AG04450 (cell line): Measurements from ENCODE around the gene UBA1. TPM values are rescaled to one million over a fixed set of nuclear protein-coding genes. Genes with fewer than 3 reads are reported as not detected.

ENCODE experiments used
- CTCF ChIA-PET: fragments of 300-600, 350-600 bp; formaldehyde crosslinking; extraction: SDS; loops from one replicate; lab custom pipeline; 2022; ENCODE audit warnings: antibody characterized with exemption, inconsistent platforms; lab: Charles Lee
- POLR2A ChIA-PET: fragments of 350-600 bp; formaldehyde crosslinking; extraction: SDS; loops from one replicate; lab custom pipeline; 2021; ENCODE audit warnings: antibody characterized with exemption, inconsistent platforms; lab: Yijun Ruan, JAX
- DNase-seq: peaks from one replicate; pipeline ENCODE4 v3.0.0-alpha.2; 2011; ENCODE audit warnings: low read depth, low spot score
- H3K27ac ChIP-seq: one replicate; pipeline ENCODE4 v1.5.1; 2012; ENCODE audit warnings: low read depth, low read length, control low read depth
- H3K27me3 ChIP-seq: one replicate; pipeline ENCODE4 v1.6.0; 2012; ENCODE audit warnings: low read length; ENCODE audit not compliant: control insufficient read depth, insufficient read depth
- H3K4me3 ChIP-seq: 2 replicates; pipeline ENCODE4 v1.5.1; 2011; ENCODE audit warnings: mild to moderate bottlenecking, low read depth, low read length, control low read depth
- H3K9me3 ChIP-seq: 2 replicates; pipeline ENCODE4 v1.5.1; 2012; ENCODE audit warnings: low read length; ENCODE audit not compliant: control insufficient read depth, insufficient read depth
- polyA plus RNA-seq: library from polyadenylated mRNA; depleted of rRNA; stranded (reverse); fragments of >200 nt; gene quantifications from 2 replicates; pipeline ENCODE4 v1.2.3, GENCODE V29; 2011
- TF ChIP-seq, protein P1 (sequence below): IDR thresholded peaks from 2 replicates; pipeline ENCODE4 v1.5.1; 2011; ENCODE audit warnings: low read depth, low read length, control low read depth, inconsistent platforms

Gene UBA1
- polyA plus RNA-seq, 1 experiment, result 196 TPM

DNA sequence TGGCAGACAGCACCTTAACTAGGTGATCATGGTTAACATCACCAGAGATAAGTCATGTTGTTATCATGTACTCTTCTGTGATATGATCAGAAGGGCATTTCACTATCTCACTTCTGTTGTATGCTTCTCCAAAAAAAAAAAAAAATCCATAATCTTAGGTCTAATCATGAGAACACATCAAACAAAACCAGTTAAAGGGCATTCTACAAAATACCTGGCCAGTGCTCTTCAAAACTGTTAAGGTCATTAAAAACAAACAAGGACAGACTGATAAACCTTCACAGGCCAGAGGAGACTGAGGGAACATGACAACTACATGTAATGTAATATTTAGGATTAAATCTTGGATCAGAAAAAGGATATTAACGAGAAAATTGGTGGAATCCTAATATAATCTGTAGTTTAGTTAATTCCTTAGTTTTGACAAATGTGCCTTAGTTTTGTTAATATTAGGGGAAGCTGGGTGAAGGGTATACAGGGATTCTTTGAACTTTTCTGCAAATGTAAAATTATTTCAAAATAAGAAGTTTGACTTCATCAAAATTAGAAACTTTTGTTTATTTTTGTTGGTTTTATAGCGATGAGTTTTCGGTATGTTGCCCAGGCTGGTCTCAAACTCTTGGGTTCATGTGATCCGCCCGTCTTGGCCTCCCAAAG lies 30.6 kb upstream of the UBA1 start:
- ChIA-PET CTCF (interaction anchor here (1.5 kb wide), 1 partner anchor 18 kb away, joined by 3 read pairs; the partner anchor contains the start of genes NDUFB11 and RBM10), POLR2A (no interaction called here)
- no peak for DNase-seq
- no peak overlapping the region for H3K4me3 ChIP-seq
- no peaks in the 10 kb centered on the region for H3K27me3 ChIP-seq
- TF ChIP-seq, protein P1, sequence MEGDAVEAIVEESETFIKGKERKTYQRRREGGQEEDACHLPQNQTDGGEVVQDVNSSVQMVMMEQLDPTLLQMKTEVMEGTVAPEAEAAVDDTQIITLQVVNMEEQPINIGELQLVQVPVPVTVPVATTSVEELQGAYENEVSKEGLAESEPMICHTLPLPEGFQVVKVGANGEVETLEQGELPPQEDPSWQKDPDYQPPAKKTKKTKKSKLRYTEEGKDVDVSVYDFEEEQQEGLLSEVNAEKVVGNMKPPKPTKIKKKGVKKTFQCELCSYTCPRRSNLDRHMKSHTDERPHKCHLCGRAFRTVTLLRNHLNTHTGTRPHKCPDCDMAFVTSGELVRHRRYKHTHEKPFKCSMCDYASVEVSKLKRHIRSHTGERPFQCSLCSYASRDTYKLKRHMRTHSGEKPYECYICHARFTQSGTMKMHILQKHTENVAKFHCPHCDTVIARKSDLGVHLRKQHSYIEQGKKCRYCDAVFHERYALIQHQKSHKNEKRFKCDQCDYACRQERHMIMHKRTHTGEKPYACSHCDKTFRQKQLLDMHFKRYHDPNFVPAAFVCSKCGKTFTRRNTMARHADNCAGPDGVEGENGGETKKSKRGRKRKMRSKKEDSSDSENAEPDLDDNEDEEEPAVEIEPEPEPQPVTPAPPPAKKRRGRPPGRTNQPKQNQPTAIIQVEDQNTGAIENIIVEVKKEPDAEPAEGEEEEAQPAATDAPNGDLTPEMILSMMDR, result no peak
- no peaks in the 10 kb centered on the region; the same call in 1 of the 2 replicates for H3K9me3 ChIP-seq
- no peak overlapping the region for H3K27ac ChIP-seq

DNA sequence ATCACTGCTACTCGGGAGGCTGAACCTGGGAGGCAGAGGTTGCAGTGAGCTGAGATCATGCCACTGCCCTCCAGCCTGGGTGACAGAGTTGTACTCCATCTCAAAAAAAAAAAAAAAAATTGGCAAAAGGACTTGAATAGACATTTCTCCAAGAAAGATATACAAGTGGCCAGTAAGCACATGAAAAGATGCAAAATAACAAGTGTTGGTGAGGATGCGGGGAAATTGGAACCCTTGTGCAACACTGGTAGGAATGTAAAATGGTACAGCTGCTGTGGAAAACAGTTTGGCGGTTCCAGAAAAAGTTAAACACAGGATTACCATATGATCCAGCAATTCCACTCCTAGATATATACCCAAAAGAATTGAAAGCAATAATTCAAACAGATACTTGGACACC lies 29.2 kb upstream of the UBA1 start:
- CTCF ChIA-PET, result interaction anchor here (1.5 kb wide), 1 partner anchor 19 kb away, joined by 3 read pairs; the partner anchor contains the start of genes NDUFB11 and RBM10
- Histone ChIP-seq H3K4me3 (no peak overlapping the region), H3K27me3 (no peaks in the 10 kb centered on the region), H3K27ac (no peak overlapping the region), H3K9me3 (no peaks in the 10 kb centered on the region; the same call in 1 of the 2 replicates)
- no peak for DNase-seq
- TF ChIP-seq, protein P1, result no peak
- POLR2A ChIA-PET, result no interaction called here

DNA sequence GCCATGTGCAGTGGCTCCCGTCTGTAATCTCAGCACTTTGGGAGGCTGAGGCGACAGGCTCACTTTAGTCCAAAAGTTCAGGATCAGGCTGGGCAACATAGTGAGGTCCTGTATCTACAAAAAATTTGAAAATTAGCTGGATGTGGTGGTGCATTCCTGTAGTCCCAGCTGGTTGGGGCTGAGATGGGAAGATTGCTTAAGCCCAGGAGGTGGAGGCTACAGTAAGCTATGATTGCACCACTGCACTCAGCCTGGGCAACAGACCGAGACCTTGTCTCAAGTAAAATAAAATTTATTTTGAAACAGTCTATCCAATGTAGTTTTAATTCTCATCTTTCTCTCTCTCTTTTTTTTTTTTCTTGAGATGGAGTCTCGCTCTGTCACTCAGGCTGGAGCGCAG lies 27.5 kb upstream of the UBA1 start:
- TF ChIP-seq, protein P1, result no peak
- H3K9me3 ChIP-seq, result no peaks in the 10 kb centered on the region; the same call in 1 of the 2 replicates
- DNase-seq, result no peak
- no peak overlapping the region for H3K4me3 ChIP-seq
- no peaks in the 10 kb centered on the region for H3K27me3 ChIP-seq
- ChIA-PET CTCF (interaction anchor here (0.8 kb wide), 1 partner anchor 21 kb away, joined by 3 read pairs; the partner anchor contains the start of genes NDUFB11 and RBM10), POLR2A (no interaction called here)
- H3K27ac ChIP-seq, result no peak overlapping the region

DNA sequence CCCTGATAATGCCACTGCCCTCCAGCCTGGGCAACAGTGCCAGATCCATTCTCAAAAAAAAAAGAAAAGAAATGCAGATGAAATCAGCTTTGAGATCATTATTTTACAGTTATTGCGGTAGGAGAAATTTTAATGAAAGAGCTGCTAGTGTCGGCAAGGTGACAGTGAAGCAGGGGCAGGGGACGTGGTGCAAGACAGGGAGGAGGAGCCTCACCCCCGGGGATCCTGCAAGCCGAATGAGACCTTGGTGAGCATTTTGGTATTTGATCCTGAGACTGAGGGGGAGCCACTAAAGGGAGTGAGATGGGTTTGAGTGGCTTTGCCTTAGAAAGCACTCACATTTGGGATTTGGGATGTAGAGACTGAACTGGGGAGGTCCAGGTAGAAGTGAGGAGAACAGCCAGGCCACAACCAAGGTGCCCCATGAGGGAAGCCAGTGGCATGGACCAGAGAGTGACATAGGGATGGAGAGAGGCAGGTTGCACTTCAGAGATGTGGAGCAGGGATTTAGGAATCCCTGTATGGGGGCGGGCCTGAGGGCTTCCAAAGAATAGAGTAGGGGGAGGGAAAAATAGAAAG lies 25.0 kb upstream of the UBA1 start:
- CTCF ChIA-PET, result no interaction called here
- no peaks in the 10 kb centered on the region for H3K27me3 ChIP-seq
- H3K9me3 ChIP-seq, result no peaks in the 10 kb centered on the region; the same call in 1 of the 2 replicates
- POLR2A ChIA-PET, result no interaction called here
- DNase-seq, result no peak
- H3K27ac ChIP-seq, result no peak overlapping the region
- TF ChIP-seq, protein P1, result no peak
- H3K4me3 ChIP-seq, result no peak overlapping the region

DNA sequence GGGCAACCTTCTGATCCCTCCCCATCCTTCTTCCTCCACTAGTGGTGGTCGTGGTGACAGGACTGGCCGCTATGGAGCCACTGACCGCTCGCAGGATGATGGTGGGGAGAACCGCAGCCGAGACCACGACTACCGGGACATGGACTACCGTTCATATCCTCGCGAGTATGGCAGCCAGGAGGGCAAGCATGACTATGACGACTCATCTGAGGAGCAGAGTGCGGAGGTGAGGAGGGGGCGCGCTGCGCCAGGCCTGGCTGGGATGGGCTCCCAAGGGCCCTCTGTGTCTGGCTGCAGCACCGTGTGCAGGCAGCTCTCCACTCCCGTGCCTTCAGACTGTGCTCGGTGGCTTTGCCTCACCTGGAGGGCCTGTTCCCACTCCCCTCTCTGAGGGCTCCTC lies 24.4 kb upstream of the UBA1 start:
- Histone ChIP-seq H3K27me3 (no peaks in the 10 kb centered on the region), H3K27ac (no peak overlapping the region), H3K9me3 (no peaks in the 10 kb centered on the region; the same call in 1 of the 2 replicates), H3K4me3 (no peak overlapping the region)
- POLR2A ChIA-PET, result no interaction called here
- no peak for DNase-seq
- CTCF ChIA-PET, result no interaction called here
- TF ChIP-seq, protein P1, result no peak
